HUES6 (cell line): ENCODE measurements around the gene PSMA7.
A peak's percentile ranks its signal among the peaks of the same experiment; 100 is the strongest.

Source experiments
- H3K27ac ChIP-seq: 2 replicates; pipeline ENCODE4 v1.7.0; 2013; ENCODE audit warnings: low read depth, mild to moderate bottlenecking, low read length, inconsistent platforms
- H3K27me3 ChIP-seq: 2 replicates; pipeline ENCODE4 v1.6.1; 2013; ENCODE audit warnings: low read length; ENCODE audit not compliant: control insufficient read depth, insufficient read depth
- H3K36me3 ChIP-seq: 2 replicates; pipeline ENCODE4 v1.6.1; 2013; ENCODE audit warnings: low read length; ENCODE audit not compliant: control insufficient read depth, insufficient read depth
- H3K4me1 ChIP-seq: 2 replicates; pipeline ENCODE4 v1.6.1; 2013; ENCODE audit warnings: low read length; ENCODE audit not compliant: control insufficient read depth, insufficient read depth
- H3K4me3 ChIP-seq: 2 replicates; pipeline ENCODE4 v1.5.1; 2013; ENCODE audit warnings: low read depth, low read length
- H3K9ac ChIP-seq: one replicate; pipeline ENCODE4 v1.6.1; 2013; ENCODE audit warnings: mild to moderate bottlenecking, low read length
- H3K9me3 ChIP-seq: 2 replicates; pipeline ENCODE4 v1.6.1; 2013; ENCODE audit warnings: low read depth, low read length; ENCODE audit not compliant: control insufficient read depth, insufficient read depth

The PSMA7 gene

GRCh38 chr20:62160253-62160652 is 17.1 kb upstream of the PSMA7 start:
- peaks cover 19% of the 10 kb centered on the region for H3K4me1 ChIP-seq
- H3K27me3 ChIP-seq, result no peaks in the 10 kb centered on the region
- H3K4me3 ChIP-seq, result no peak overlapping the region
- H3K9ac ChIP-seq, result no peak overlapping the region
- H3K27ac ChIP-seq, result no peak overlapping the region
- H3K9me3 ChIP-seq, result no peaks in the 10 kb centered on the region
- peaks cover 58% of the 10 kb centered on the region for H3K36me3 ChIP-seq

GRCh38 chr20:62159839-62160238 is 16.6 kb upstream of the PSMA7 start:
- Histone ChIP-seq H3K36me3 (peaks cover 54% of the 10 kb centered on the region), H3K4me1 (peaks cover 23% of the 10 kb centered on the region), H3K27ac (no peak overlapping the region)

GRCh38 chr20:62159052-62159451 is 15.9 kb upstream of the PSMA7 start:
- Histone ChIP-seq H3K27ac (no peak overlapping the region), H3K9ac (no peak overlapping the region), H3K4me1 (peaks cover 31% of the 10 kb centered on the region), H3K27me3 (no peaks in the 10 kb centered on the region), H3K9me3 (no peaks in the 10 kb centered on the region), H3K36me3 (peaks cover 51% of the 10 kb centered on the region), H3K4me3 (no peak overlapping the region)

More at GRCh38 chr20:62159839-62160238, 16.6 kb upstream of the PSMA7 start:
- H3K9ac ChIP-seq, result no peak overlapping the region
- no peaks in the 10 kb centered on the region for H3K9me3 ChIP-seq
- no peak overlapping the region for H3K4me3 ChIP-seq
- H3K27me3 ChIP-seq, result no peaks in the 10 kb centered on the region

- Histone ChIP-seq H3K9me3 (no peaks in the 10 kb centered on the region), H3K27ac (no peak overlapping the region), H3K9ac (no peak overlapping the region), H3K27me3 (no peaks in the 10 kb centered on the region), H3K4me1 (peaks cover 32% of the 10 kb centered on the region), H3K4me3 (no peak overlapping the region), H3K36me3 (peaks cover 49% of the 10 kb centered on the region)
These were observed 15.3 kb upstream of the PSMA7 start for GRCh38 chr20:62158541-62158940.

GRCh38 chr20:62158088-62158400 is 14.8 kb upstream of the PSMA7 start:
- Histone ChIP-seq H3K9ac (no peak overlapping the region), H3K27me3 (no peaks in the 10 kb centered on the region), H3K9me3 (peaks cover 3% of the 10 kb centered on the region; the same call in 1 of the 2 replicates), H3K4me3 (no peak overlapping the region), H3K36me3 (peaks cover 48% of the 10 kb centered on the region), H3K4me1 (peaks cover 32% of the 10 kb centered on the region), H3K27ac (no peak overlapping the region)

GRCh38 chr20:62157387-62158087 is 14.3 kb upstream of the PSMA7 start:
- H3K4me3 ChIP-seq, result no peak overlapping the region
- peak overlapping the region; percentile 41 for H3K9ac ChIP-seq
- 0 out of 2 replicates have a peak overlapping the region, but pooled peaks have one; percentile 4 for H3K27ac ChIP-seq
- H3K4me1 ChIP-seq, result peaks cover 32% of the 10 kb centered on the region
- H3K36me3 ChIP-seq, result peaks cover 48% of the 10 kb centered on the region
- peaks cover 6% of the 10 kb centered on the region; the same call in 1 of the 2 replicates for H3K9me3 ChIP-seq
- H3K27me3 ChIP-seq, result no peaks in the 10 kb centered on the region

- Histone ChIP-seq H3K36me3 (peaks cover 48% of the 10 kb centered on the region), H3K4me3 (no peak overlapping the region), H3K27me3 (no peaks in the 10 kb centered on the region), H3K27ac (0 out of 2 replicates have a peak overlapping the region, but pooled peaks have one; percentile 4), H3K9me3 (peaks cover 6% of the 10 kb centered on the region; the same call in 1 of the 2 replicates), H3K4me1 (peaks cover 32% of the 10 kb centered on the region), H3K9ac (peak overlapping the region; percentile 41)
These were observed 13.6 kb upstream of the PSMA7 start for GRCh38 chr20:62156592-62157386.

GRCh38 chr20:62156254-62156556 is 13.0 kb upstream of the PSMA7 start:
- H3K9me3 ChIP-seq, result peaks cover 6% of the 10 kb centered on the region; the same call in 1 of the 2 replicates
- H3K27ac ChIP-seq, result peak overlapping the region; percentile 0; the same call in 1 of the 2 replicates
- peak overlapping the region; percentile 22 for H3K9ac ChIP-seq
- no peak overlapping the region for H3K4me3 ChIP-seq
- peaks cover 42% of the 10 kb centered on the region for H3K36me3 ChIP-seq
- no peaks in the 10 kb centered on the region for H3K27me3 ChIP-seq
- peaks cover 32% of the 10 kb centered on the region for H3K4me1 ChIP-seq

GRCh38 chr20:62155428-62156253 is 12.4 kb upstream of the PSMA7 start:
- H3K4me3 ChIP-seq, result no peak overlapping the region
- H3K27ac ChIP-seq, result peak overlapping the region; percentile 65; the same call in 1 of the 2 replicates
- no peaks in the 10 kb centered on the region for H3K27me3 ChIP-seq
- H3K9me3 ChIP-seq, result peaks cover 6% of the 10 kb centered on the region; the same call in 1 of the 2 replicates
- H3K9ac ChIP-seq, result peak overlapping the region; percentile 56
- peaks cover 32% of the 10 kb centered on the region for H3K4me1 ChIP-seq
- H3K36me3 ChIP-seq, result peaks cover 36% of the 10 kb centered on the region

GRCh38 chr20:62151835-62152364 is 8.7 kb upstream of the PSMA7 start:
- Histone ChIP-seq H3K36me3 (peaks cover 24% of the 10 kb centered on the region), H3K4me3 (no peak overlapping the region), H3K27me3 (no peaks in the 10 kb centered on the region), H3K9ac (no peak overlapping the region), H3K4me1 (peaks cover 53% of the 10 kb centered on the region), H3K27ac (no peak overlapping the region), H3K9me3 (peaks cover 6% of the 10 kb centered on the region; the same call in 1 of the 2 replicates)
